Astrocyte (in vitro differentiated cells and primary cell): ENCODE data around the gene DNAJC18.

Experiments
- CTCF ChIP-seq: IDR thresholded peaks from 2 replicates; pipeline ENCODE4 v1.5.1; 2011; ENCODE audit warnings: low read depth, mild to moderate bottlenecking, inconsistent platforms, low read length, moderate library complexity; ENCODE audit not compliant: insufficient read depth
- EZH2 ChIP-seq: IDR thresholded peaks from 2 replicates; pipeline ENCODE4 v1.6.1; 2012; ENCODE audit warnings: mild to moderate bottlenecking, low read length, inconsistent platforms; ENCODE audit not compliant: insufficient read depth

GRCh38 chr5:139388198-139388821, 51.0 kb downstream of the DNAJC18 start:
- no peak for TF ChIP-seq CTCF
- no peak for TF ChIP-seq EZH2
